ENCODE measurements around the gene NR2F1-AS1.

The NR2F1-AS1 gene

DNA sequence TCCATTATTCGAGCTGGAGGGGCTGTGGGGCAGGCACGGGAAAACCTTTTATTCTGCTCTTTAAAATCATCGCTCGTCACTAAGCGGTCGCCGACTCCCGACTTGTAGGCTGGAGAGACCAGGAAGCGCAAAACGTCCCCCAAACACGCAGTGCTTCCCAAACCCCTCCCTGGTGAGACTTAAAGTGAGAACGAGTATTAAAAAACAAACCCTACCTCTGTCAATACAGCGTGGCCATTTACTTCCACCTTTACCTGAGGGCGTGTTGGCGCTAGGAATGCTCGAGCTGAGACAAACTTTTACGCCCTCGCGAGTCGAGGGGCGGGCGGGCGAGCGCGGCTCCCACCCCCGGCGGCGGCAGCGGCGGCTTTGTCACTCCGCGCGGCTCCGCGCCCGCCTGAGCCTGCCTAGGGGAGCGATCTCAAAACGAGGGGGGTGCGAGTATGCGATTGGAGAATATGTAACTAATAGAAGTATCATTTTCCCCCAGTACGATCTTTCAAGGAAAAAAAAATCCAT is at the start of gene NR2F1-AS1:
Gene NR2F1-AS1 (minus strand): TSS at position 293 of the 519 bp plus-strand sequence.
- DNase-seq (ENCODE audit: low read depth in 3 of 3): peak in 1 of 3 experiments; percentile 26

DNA sequence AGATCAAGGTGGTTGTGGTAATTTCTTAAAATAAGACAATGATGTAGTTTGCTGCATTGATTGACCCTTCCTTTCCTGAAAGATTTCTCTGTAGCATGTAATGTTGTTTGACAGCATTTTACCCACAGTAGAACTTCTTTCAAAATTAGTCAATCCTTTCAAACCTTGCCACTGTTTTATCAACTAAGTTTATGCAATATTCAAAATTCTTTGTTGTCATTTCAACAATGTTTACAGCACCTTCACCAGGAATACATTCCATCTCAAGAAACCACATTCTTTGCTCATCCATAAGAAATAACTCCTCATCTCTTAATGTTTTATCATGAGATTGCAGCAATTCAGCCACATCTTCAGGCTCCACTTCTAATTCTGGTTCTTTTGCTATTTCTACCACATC is 45.8 kb upstream of the NR2F1-AS1 start:
- DNase-seq (ENCODE audit: low read depth in 3 of 3): no peak

DNA sequence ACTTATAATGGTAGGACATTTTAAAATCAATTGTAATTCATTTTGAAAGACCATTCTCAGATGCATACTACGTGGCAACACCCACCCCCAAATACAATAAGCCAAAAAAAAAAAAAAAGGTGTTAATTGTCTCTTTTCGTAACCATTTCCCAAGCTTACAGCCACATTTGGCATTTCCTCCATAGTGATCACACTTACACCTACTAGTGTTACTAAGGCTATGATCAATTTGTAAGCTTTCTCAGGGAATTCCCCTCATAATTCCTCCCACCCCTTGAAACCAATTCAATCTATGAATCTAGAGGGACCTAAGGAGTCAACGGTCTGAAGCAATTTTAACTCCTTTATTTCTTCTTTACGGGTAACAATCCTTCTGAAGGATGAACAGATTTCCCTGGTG is 42.1 kb upstream of the NR2F1-AS1 start:
- DNase-seq (ENCODE audit: low read depth in 3 of 3): no peak

DNA sequence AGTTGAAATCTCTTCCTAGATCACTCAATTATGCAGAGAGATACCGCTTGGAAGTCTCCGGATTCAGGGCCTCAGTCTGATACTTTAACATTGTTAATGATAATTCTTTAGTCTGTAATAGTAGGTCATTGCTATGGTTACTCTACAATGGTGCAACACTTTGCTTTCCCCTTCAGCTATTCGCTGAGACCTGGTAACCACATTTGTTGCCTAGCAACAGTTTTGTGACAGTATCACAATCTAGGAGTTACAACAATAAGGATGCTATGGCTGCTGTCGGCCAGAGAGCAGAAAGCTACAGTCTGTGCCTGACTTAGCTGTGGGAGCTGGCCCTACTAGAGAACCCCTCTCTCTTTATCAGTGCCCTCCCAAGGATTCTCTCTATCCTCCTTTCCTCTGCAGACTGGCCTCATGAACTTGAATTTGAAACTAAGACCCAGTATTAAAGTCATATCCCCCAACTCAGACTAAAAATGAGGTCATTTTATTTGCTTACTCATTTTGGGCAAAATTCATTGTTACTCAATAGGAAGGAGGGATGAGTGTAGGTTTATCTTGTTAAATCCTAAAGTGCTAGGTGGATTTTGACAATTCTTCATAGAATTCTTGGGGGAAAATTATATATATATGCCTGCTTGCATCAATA is 41.3 kb upstream of the NR2F1-AS1 start:
- no peak for DNase-seq (ENCODE audit: low read depth in 3 of 3)

DNA sequence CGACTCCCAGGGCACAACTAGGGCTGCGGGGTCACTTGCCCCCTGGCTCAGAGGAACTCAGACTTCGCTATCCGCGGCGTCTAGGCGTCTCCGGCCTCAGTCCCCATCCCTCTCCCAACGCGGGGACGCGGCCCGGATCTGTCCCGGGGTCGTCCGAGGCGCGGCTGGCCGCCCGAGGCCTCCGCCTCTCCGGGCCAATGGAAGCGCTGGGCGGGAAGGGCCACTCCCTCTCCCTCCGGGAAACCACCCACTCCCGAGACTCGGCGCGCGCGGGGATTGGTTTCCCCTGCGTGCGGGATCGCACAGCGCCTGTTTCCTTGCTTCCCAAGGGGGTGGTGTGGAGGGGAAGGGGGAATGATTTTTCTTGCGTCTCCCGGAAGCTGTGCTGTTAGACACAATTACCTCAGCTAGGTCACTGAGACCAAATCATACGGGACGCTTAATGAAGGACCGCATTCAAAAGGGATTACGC is 40.3 kb upstream of the NR2F1-AS1 start:
- no peak for DNase-seq (ENCODE audit: low read depth in 3 of 3)

DNA sequence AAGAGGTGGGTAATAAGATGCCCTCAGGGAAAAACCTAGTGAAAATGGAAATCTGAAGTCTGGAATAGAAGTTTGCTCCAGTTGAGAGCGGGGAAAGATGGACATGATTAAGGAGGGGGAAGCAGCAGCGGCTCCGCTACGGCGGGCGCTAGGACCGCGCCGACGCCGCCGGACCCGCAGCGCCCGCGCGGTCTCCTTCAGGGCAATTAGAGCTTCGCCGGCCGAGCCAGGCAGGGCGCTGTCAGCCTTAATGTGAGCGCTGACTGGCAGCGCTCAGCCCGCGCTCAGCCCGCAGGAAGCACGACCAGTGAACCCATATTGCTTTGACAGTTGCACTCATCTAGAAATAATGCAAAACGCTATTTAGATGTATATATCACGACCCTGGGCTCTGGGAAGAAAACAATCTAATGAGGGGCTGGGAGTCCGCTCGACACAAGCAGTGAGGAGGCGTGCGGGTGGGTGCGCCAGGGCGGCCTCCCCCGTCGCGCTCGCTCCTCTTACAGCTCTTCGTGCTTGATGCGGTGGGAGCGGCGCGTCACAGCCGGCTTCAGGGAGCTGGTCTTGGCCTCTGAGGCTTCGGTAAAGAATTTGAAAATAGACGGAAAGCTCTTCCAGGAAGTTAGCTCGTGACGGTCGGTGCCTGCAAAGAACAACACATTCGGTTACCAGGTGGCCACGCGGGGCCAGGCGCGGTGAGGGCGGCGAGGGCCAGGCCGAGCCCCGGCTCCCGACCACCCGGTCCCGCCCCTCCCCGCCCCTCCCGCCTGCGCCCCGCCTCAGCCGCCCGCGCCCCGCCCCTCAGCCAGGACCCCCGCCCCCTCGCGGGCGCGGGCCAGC is 39.7 kb upstream of the NR2F1-AS1 start:
- DNase-seq (ENCODE audit: low read depth in 3 of 3): no peak

DNA sequence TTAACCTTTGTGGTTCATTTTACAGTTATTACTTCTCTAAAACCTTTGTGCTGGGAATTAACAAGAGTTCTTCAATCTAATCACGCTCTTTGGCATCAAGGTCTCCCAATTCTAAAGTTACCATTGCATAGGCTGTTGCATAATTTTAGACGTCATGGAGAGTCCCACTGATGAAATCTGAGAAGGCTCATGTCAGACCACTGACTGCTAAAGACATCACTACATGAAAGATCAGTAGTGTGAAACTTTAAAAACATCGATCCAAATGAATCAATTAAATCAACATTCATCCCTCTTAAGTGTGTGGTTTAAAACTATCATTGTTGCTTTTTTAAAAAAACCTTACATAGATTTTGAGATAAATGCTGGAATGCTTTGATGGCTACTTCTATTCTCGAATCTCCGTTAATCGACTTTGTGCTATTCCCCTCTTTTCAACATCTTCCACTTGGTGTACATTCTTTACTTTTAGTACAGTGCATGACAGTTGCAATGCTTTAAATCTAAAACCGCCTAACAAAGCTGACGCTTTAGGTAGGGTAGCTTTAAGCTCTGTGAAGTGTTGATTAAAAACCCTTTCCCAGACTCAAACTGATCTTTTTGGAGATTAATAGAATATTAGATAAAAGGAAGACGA is 35.6 kb upstream of the NR2F1-AS1 start:
- no peak for DNase-seq (ENCODE audit: low read depth in 3 of 3)

DNA sequence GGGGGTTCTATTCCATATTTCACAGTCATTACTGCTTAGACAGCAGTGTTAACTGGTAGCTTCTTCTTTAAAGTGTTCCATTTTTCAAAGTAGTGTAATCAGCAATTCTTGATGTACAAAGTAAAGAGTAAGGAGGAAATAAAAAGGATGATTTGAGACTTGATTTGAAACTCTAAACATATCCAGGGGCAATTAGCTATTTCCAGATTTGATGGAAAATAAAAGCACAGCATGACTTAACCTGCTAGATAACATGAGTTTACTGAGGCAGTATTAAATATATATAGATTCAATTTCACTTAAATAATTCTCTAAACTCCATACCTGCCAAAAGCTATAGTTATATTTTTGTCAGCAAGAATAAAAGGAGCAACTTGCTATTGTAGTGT is 31.8 kb upstream of the NR2F1-AS1 start:
- DNase-seq (ENCODE audit: low read depth in 3 of 3): no peak

DNA sequence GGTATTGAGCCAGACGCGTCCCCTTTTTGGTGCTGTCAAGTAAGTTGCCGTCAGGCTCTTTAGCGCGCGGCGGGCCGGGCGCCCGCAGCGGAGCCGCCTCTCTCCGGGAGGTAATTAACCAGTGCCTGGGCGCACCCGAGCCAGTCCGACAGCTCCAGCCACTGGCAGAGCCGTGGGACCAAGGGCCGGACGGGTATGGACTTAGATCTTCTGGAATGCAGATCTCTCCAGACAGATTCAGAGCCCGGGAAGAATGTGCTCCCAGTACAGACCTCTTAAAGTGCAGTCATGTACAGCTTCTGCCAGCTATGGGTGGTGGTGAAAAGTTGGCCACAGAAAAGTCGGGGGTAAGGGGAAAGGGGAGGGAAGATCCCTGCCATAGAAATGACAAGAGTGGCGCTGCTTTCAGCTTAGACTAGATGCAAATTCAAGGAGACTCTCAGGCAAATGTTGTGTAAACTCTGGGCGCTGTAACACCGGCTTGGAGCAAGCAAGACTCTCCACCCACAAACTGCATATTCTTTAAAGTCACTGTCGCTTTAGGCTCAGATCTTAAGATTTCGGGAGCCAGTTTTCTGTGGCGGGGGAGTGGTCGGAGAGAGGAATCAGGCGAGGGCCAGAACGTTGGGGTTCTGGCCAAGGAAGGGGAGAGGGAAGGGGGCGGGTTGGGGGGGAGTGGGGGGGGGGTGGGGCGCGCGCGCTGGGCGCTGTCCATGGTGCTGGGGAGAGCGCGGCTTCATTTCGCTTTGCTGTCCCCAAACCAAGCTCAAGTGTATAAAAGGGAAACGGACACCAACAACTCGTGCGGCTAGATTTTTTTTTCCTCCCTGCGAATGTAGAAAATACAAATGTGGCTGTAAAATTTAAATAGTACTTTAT is 31.2 kb upstream of the NR2F1-AS1 start:
- DNase-seq (ENCODE audit: low read depth in 3 of 3): no peak

DNA sequence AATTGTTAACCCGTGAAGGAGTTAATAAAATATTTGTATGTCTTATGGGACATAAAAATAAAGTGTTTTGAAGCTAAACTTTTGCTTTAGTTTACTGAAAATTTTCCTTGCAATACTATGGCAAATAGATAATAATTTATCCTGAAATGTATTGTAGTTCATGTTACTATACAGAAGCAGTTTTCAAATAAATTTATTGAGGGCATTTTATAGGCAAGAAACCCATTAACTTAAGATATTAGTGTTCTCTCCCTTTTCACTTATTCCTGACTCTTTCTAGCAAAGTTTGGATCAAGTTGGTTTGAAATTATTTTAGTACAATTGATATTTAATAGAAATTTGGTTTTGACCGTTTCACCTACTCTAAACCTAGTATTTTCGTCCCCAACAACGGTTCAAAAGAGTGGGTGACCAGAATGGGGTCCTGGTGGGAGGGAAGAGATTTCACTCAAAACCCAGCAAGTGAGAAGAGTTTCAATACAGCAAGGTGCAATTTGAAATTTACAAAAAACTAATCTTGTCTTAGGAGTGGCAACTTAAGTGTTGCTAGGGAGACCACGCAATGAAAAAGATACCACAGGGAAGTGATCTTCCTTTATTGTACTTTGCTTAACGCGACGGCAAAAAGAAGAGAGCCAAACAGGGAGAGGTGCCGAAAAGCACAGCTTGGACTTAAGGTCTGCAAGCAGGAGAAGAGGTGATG is 30.4 kb upstream of the NR2F1-AS1 start:
- DNase-seq (ENCODE audit: low read depth in 3 of 3): no peak

DNA sequence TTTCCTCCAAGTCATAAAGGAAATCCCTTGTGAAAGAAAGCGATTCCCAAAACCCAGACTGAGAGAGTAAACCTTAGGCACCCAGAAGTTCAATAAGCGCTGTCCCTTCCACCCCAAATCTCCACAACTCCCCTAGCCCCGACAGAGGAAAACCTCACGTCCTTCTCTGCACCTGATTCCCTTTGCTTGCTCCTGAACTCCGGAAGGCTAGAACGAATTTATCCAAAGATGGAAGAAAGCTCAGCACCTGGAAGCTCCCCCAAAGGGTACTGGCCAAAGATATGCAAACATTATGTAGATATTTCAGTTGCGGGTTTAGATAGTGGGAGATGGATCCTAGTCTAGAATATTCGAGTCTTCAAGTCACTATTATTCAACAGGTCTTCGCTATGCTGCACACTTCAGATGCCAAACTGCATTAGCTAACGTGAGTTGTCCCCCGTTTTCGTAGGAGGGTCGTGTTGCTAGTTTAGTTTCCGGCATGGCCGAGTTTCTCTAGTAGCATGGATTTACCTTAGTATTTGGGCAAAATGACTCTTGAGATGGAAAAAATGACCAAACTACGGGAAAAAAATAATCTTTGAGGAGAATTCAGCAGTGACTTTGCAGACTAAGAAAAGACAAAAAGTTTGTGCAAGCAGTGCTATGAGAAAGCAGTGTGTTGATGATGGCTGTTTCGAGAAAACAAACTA is 29.7 kb upstream of the NR2F1-AS1 start:
- no peak for DNase-seq (ENCODE audit: low read depth in 3 of 3)

DNA sequence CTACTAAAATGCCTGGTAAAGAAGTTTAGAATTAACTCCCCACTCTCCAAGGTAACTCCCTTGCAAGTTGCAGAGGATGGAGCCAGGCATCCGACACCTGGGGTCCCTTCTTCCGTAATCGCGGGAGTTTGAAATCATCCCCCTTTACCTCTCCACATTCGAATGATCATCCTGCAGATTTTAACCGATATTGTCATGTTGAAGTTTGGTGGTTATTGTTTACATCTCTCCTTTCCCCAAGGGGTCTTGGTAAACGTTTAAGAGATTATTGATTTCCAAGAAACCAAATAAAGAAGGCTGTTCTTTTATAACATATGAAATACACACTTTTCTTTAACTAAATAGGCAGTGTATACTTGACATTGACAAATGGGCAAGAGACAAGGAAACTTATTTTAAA is 28.7 kb upstream of the NR2F1-AS1 start:
- no peak for DNase-seq (ENCODE audit: low read depth in 3 of 3)

DNA sequence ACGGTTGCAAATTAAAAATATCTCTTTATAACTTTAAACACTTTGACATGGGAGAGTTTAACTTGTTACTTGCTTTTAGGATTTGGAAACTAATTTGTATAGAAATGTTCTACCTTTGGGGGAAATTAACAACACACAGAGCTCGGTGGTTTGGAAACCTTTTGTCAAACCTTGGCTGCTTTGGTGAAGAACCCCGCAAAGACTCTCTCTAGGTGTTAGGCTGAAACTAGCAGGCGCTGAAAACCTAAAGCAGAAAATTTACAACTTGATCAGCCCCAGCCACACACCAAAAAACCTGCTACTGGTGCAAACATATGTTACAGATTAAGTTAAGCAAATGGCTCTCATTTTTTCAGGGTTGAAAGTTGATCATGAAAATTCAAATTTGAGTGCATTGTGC is 27.8 kb upstream of the NR2F1-AS1 start:
- no peak for DNase-seq (ENCODE audit: low read depth in 3 of 3)

DNA sequence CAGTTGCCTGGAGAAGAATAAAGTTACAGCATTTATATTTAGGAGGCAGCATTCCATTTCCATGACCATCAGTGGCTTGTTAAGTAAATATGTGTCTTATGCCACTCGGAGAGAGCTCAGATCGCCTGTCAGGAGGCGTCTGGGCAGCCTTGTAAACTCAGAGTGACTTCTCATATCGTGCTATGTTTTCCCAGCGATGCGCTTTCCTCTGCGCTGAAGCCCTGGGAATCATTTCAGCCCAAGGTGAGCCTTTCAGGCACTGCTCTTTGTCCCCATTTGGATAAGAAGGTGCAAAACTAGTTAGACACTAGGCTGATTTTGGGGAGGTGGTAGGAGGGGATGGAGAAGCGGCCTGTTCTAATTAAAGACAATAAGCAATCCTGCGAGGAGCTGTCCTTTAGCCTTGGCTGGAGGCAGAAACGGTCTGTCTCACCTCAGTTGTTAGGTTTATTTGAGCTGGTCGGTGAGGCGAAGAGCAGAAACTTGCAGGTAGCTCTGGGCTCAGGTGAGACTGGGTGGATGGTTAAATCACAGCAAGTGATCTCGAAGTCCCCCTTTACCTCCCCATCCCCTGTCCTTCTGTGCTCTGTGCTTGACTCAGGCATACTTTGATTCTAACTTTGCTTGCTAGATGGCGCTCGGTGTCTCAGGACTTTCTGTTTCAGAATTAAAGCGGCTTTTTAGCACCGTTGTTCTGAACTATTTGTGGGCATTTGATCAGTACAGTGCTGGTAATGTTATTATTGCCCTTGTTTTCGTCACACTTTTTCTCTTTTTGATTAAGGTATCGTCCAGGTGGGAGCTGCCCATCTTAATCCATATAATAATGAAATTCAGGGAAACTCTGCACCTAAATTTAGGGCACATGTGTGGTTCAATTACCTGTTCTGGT is 26.6 kb upstream of the NR2F1-AS1 start:
- no peak for DNase-seq (ENCODE audit: low read depth in 3 of 3)

DNA sequence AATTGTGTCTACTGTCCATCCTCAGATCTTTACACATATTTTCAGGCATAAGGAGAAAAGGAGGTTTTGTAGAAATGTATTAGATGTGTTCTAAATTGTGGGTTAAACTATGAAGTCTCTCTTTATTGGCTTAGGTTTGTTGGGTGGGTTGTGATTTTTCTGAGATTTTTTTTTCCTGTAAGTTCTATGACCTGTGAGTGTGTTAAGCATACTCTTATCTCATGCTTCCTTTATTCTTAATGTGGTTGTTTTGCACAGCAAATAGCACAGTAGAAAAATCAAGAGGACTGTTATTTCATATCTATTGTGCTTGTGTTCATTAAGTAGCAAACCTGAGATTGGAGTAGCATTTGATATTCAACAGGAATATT is 25.3 kb upstream of the NR2F1-AS1 start:
- DNase-seq (ENCODE audit: low read depth in 3 of 3): no peak

DNA sequence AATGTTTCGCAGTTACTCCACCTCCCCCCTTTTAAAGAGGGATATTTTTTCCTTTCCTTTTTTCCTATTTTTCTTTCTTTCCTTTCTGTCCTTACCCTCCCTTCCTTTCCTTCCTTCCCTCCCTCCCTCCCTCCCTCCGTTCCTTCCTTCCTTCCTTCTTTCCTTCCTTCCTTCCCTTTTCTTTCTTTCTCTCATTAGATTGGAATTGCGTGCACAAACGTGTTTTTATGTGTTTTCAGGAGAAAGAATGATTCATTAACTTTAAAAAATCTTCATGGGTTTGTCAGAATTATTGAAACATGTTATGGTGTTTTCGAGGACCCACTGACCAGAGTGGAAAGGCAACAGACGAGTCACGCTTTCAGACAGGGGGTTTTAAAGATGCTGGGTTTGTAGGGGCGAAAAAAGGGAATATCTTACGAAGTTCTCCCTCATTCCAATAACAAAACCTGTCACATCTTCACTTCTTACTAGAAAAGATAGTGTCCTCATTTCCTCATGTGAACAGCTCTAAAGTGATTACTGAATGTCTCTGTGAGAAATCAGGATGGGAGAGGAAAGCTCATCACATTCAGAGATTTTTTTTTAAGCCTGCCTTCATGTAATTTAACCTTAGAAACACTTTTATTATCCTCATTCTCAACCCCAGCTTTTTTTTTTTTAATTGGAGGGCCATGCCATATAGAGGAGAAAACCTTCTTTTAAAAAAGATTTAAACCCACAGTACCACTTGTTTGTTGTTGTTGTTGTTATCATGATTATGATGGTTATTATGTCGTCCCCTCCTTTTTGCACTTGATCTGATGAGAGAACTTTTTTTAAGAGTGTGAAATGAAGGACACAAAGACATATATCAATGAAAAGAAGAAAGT is 23.9 kb upstream of the NR2F1-AS1 start:
- DNase-seq (ENCODE audit: low read depth in 3 of 3): no peak

DNA sequence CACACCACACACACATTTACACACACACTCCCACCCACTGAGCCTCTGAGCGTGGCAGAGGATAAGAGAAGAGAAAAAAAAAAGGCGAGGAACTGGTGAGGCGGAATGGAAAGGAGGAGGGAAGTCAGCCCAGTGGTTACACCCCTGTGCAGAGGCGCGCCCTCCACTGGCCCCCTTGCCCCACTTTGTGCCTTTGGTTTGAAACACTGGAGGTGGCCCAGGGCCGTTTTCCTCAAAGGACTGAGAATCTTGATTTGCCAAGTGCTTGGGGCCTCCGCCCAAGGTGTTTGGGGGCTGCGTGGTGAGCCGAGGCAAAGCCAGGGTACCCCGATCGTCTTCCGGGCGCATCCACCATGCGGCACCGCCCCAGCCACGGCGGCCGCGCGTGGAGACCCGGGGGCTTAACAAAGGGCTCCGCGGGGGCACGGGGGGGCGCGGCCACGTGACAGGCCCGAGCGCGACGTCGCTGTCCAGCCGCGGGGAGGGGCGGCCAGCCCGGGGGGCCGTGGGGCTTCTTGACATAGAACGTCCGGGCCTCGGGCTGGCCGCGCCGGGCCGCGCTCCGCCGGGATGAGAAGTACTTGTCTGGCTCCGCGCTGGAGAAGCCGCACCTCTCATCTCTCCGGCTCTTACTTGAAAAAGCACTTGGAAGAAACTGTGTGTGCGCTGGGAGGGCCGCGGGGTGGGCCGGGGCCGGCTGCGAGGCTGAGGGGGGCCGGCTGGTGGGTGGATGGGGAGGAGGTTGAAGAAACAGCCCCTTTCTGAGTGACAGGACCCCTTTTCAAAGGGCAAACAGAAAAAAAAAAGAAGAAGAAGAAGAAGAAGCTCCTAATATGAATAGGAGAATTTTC is 23.0 kb upstream of the NR2F1-AS1 start:
- no peak for DNase-seq (ENCODE audit: low read depth in 3 of 3)
